HepG2 (cell line): ENCODE results near the gene MADD. TPM values are rescaled to one million over a fixed set of nuclear protein-coding genes. Genes with fewer than 3 reads are reported as not detected.
A peak's percentile ranks its signal among the peaks of the same experiment; 100 is the strongest.

ENCODE experiments used
- AHR ChIP-seq: IDR thresholded peaks from 2 replicates; pipeline ENCODE4 v1.6.1; 2018; ENCODE audit warnings: missing genetic modification reagents, missing compliant biosample characterization
- FOXP1 ChIP-seq, 2 experiments: fragments of 450-650 bp in 1 of 2; IDR thresholded peaks; 2 replicates each; pipeline ENCODE4 v1.6.1; 2017 to 2018; ENCODE audit warnings: antibody characterized with exemption in 1 of 2
- GATAD2A ChIP-seq: IDR thresholded peaks from 2 replicates; pipeline ENCODE4 v1.6.1; 2016
- KDM6A ChIP-seq: IDR thresholded peaks from 2 replicates; pipeline ENCODE4 v1.6.1; 2016; ENCODE audit warnings: low read depth
- LCORL ChIP-seq, 2 experiments: fragments of 450-650 bp in 1 of 2; sonication (generic) in 1 of 2; formaldehyde crosslinking in 1 of 2; IDR thresholded peaks; 2 replicates each; pipeline versions ENCODE4 v1.5.0 to v1.6.1; 2017 to 2020; ENCODE audit warnings: antibody characterized with exemption in 1 of 2, missing genetic modification reagents in 1 of 2
- MLXIP ChIP-seq: sonication (generic); formaldehyde crosslinking; IDR thresholded peaks from 2 replicates; pipeline ENCODE4 v1.9.0; 2021; ENCODE audit warnings: missing genetic modification reagents, borderline replicate concordance
- NFE2L1 ChIP-seq: sonication (generic); formaldehyde crosslinking; IDR thresholded peaks from 2 replicates; pipeline ENCODE4 v1.4.0; 2020; ENCODE audit warnings: missing genetic modification reagents, mild to moderate bottlenecking, borderline replicate concordance
- PATZ1 ChIP-seq: sonication (generic); formaldehyde crosslinking; IDR thresholded peaks from 2 replicates; pipeline ENCODE4 v1.4.0; 2020; ENCODE audit warnings: missing genetic modification reagents
- SIN3A ChIP-seq: IDR thresholded peaks from 2 replicates; pipeline ENCODE4 v1.6.1; 2011; ENCODE audit warnings: low read depth, mild to moderate bottlenecking, control low read depth, low read length, borderline replicate concordance
- SMC3 ChIP-seq: IDR thresholded peaks from 2 replicates; pipeline ENCODE4 v1.6.1; 2011; ENCODE audit warnings: low read length, improper control_type of control experiment
- ZMAT5 ChIP-seq: sonication (generic); formaldehyde crosslinking; IDR thresholded peaks from 2 replicates; pipeline ENCODE4 v1.5.0; 2020; ENCODE audit warnings: mild to moderate bottlenecking, low read depth, missing genetic modification reagents, borderline replicate concordance
- ZNF142 ChIP-seq: sonication (generic); formaldehyde crosslinking; IDR thresholded peaks from 2 replicates; pipeline ENCODE4 v1.4.0; 2020; ENCODE audit warnings: missing genetic modification reagents
- ZNF460 ChIP-seq: sonication (generic); formaldehyde crosslinking; IDR thresholded peaks from 2 replicates; pipeline ENCODE4 v1.5.1; 2020; ENCODE audit warnings: missing genetic modification reagents, mild to moderate bottlenecking, borderline replicate concordance
- ZNF574 ChIP-seq: sonication (generic); formaldehyde crosslinking; IDR thresholded peaks from 2 replicates; pipeline ENCODE4 v1.4.0; 2020; ENCODE audit warnings: missing genetic modification reagents
- ZNF775 ChIP-seq: sonication (generic); formaldehyde crosslinking; IDR thresholded peaks from 2 replicates; pipeline ENCODE4 v1.4.0; 2020; ENCODE audit warnings: missing genetic modification reagents, mild to moderate bottlenecking, moderate library complexity, borderline replicate concordance
- polyA plus RNA-seq, 8 experiments: library from polyadenylated mRNA; depleted of rRNA in 3 of 8; stranded (reverse) in 7 of 8; unstranded in 1 of 8; fragments of >200 nt; fragmentation: Illumina TruSeq in 4 of 8; extraction: Trizol in 4 of 8; gene quantifications; 2 replicates each; pipeline versions ENCODE4 v1.2.1 to v1.2.3, GENCODE V29; 2011 to 2016; ENCODE audit warnings: low read depth in 4 of 8, missing spikeins in 1 of 8, mixed read lengths in 1 of 8; ENCODE audit not compliant: insufficient read depth in 1 of 8
- total RNA-seq, 5 experiments: library from RNA; depleted of rRNA; stranded (reverse); fragments of >200 nt; fragmentation: Illumina TruSeq; extraction: Trizol; gene quantifications; 2 replicates each; pipeline ENCODE4 v1.2.3, GENCODE V29; 2016; ENCODE audit warnings: low read depth in 1 of 5

The MADD gene
- total and polyA plus RNA-seq, 2 of the 13 experiments (the other 11 are each of a cell fraction or from before 2014, with no cell fraction given) = 18.0 to 29.2 TPM

GRCh38 chr11:47249378-47249715 is 20.6 kb upstream of the MADD start (continued):
- TF ChIP-seq GATAD2A (CRISPR knock-in tag) (peak; percentile 26; the same call in 1 of the 2 replicates), PATZ1 (peak; percentile 1; the same call in 1 of the 2 replicates), AHR (no peak), NFE2L1 (no peak), ZNF574 (no peak), ZMAT5 (CRISPR knock-in tag) (no peak), SMC3 (0 out of 2 replicates have a peak, but pooled peaks have one; percentile 3), KDM6A (no peak), ZNF460 (no peak), FOXP1 (IDR thresholded peaks at IDR 0.05) (no peak), FOXP1 (CRISPR knock-in tag; IDR thresholded peaks at IDR 0.05) (no peak), MLXIP (no peak), ZNF775 (CRISPR knock-in tag) (no peak), ZNF142 (CRISPR knock-in tag) (no peak), SIN3A (no peak), LCORL (IDR thresholded peaks at IDR 0.05) (no peak), LCORL (CRISPR knock-in tag; IDR thresholded peaks at IDR 0.05) (no peak)
